Endothelial cell (in vitro differentiated cells): ENCODE data around the gene KAT7. TPM values are rescaled to one million over a fixed set of nuclear protein-coding genes. Genes with fewer than 3 reads are reported as not detected.
A peak's percentile ranks its signal among the peaks of the same experiment; 100 is the strongest.

Experiments used
- DNase-seq: peaks from one replicate; pipeline ENCODE4 v3.0.0; 2021; ENCODE audit warnings: low spot score
- H3K27ac Mint-ChIP-seq: one replicate; pipeline ENCODE4 v1.8.0; 2021; ENCODE audit warnings: mixed read lengths, inconsistent platforms; ENCODE audit not compliant: unreplicated experiment
- H3K27me3 Mint-ChIP-seq: one replicate; pipeline ENCODE4 v1.8.0; 2021; ENCODE audit warnings: mild to moderate bottlenecking, moderate library complexity, mixed read lengths, inconsistent platforms; ENCODE audit not compliant: unreplicated experiment
- H3K36me3 Mint-ChIP-seq: one replicate; pipeline ENCODE4 v1.8.0; 2021; ENCODE audit warnings: mild to moderate bottlenecking, low read depth, mixed read lengths, inconsistent platforms; ENCODE audit not compliant: unreplicated experiment
- H3K4me1 Mint-ChIP-seq: one replicate; pipeline ENCODE4 v1.8.0; 2021; ENCODE audit warnings: mild to moderate bottlenecking, mixed read lengths, inconsistent platforms; ENCODE audit not compliant: unreplicated experiment
- H3K4me3 Mint-ChIP-seq: one replicate; pipeline ENCODE4 v1.8.0; 2021; ENCODE audit warnings: mild to moderate bottlenecking, mixed read lengths, inconsistent platforms; ENCODE audit not compliant: unreplicated experiment
- H3K9me3 Mint-ChIP-seq: one replicate; pipeline ENCODE4 v1.8.0; 2021; ENCODE audit warnings: mixed read lengths, inconsistent platforms; ENCODE audit not compliant: unreplicated experiment
- total RNA-seq: library from RNA; stranded (reverse); fragmentation: NEBNext Ultra II Directional; extraction: Animal tissue kit (Norgen Biotek cat#: 25700); gene quantifications from one replicate; pipeline ENCODE4 v1.2.1, GENCODE V29; 2021; ENCODE audit not compliant: unreplicated experiment
- TF ChIP-seq, protein P1 (sequence below): fragments of 200-600 bp; sonication (generic); IDR thresholded peaks from one replicate; pipeline ENCODE4 v1.5.0; 2021; ENCODE audit warnings: antibody characterized with exemption; ENCODE audit not compliant: unreplicated experiment

The KAT7 gene
- total RNA-seq, 1 donor from 2014 or later, result 307 TPM

- H3K27ac Mint-ChIP-seq, result no peak overlapping the region
- TF ChIP-seq, protein P1, sequence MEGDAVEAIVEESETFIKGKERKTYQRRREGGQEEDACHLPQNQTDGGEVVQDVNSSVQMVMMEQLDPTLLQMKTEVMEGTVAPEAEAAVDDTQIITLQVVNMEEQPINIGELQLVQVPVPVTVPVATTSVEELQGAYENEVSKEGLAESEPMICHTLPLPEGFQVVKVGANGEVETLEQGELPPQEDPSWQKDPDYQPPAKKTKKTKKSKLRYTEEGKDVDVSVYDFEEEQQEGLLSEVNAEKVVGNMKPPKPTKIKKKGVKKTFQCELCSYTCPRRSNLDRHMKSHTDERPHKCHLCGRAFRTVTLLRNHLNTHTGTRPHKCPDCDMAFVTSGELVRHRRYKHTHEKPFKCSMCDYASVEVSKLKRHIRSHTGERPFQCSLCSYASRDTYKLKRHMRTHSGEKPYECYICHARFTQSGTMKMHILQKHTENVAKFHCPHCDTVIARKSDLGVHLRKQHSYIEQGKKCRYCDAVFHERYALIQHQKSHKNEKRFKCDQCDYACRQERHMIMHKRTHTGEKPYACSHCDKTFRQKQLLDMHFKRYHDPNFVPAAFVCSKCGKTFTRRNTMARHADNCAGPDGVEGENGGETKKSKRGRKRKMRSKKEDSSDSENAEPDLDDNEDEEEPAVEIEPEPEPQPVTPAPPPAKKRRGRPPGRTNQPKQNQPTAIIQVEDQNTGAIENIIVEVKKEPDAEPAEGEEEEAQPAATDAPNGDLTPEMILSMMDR, result no peak
- no peak overlapping the region for H3K4me3 Mint-ChIP-seq
- H3K4me1 Mint-ChIP-seq, result peaks cover 17% of the 10 kb centered on the region
- peaks cover 2% of the 10 kb centered on the region for H3K27me3 Mint-ChIP-seq
- no peaks in the 10 kb centered on the region for H3K9me3 Mint-ChIP-seq
- H3K36me3 Mint-ChIP-seq, result no peaks in the 10 kb centered on the region
- no peak for DNase-seq
These were observed 3.8 kb upstream of the KAT7 start for GRCh38 chr17:49784636-49785035.

- Mint-ChIP-seq H3K9me3 (no peaks in the 10 kb centered on the region), H3K27ac (peak overlapping the region; percentile 99), H3K27me3 (peaks cover 2% of the 10 kb centered on the region), H3K4me1 (peaks cover 26% of the 10 kb centered on the region), H3K36me3 (peaks cover under 1% of the 10 kb centered on the region), H3K4me3 (peak overlapping the region; percentile 96)
- peak; percentile 15 for DNase-seq
- TF ChIP-seq, protein P1, result no peak
These were observed 500 bp upstream of the KAT7 start for GRCh38 chr17:49787884-49788477.

DNA sequence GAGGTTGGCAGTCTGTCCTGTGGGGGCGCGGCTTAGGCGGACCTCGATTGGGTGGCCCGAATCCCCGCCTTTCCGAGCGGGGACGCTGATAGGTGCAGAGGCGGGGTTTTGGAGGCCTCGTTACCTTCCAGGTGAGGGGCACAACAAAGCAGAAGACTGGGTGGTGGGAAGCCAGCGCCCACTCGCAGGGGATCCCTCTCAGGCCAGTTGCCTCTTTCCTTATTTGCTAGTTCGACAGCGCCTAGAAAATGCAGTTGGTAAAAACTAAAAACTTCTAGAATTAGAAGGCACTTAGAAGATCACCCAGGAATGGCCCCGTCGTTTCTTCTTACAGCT is 730 bp downstream of the KAT7 start:
- DNase-seq, result no peak
- TF ChIP-seq, protein P1, result no peak
- Mint-ChIP-seq H3K9me3 (no peaks in the 10 kb centered on the region), H3K36me3 (peaks cover 4% of the 10 kb centered on the region), H3K4me3 (peak overlapping the region; percentile 96), H3K27me3 (peaks cover 2% of the 10 kb centered on the region), H3K4me1 (peaks cover 26% of the 10 kb centered on the region), H3K27ac (peak overlapping the region; percentile 19)

DNA sequence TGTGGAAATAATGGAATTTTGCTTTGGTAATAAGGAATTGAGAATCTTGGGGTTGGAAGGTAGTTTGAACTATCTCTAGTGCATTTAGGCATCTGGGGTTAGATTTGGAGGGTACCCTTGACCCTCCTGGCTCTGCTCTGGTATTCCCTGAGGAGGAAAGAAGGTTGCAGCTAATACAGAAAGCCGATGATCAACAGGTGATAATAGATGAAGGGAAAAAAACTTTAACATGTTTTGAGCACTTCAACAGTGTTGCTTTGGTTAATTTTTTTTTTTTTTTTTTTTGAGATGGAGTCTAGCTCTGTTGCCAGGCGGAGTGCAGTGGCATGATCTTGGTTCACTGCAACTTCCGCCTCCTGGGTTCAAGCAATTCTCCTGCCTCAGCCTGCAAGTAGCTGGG is 4.8 kb downstream of the KAT7 start:
- TF ChIP-seq, protein P1, result no peak
- no peak for DNase-seq
- Mint-ChIP-seq H3K27me3 (peaks cover 2% of the 10 kb centered on the region), H3K4me3 (no peak overlapping the region), H3K27ac (no peak overlapping the region), H3K9me3 (no peaks in the 10 kb centered on the region), H3K4me1 (peaks cover 15% of the 10 kb centered on the region), H3K36me3 (peaks cover 21% of the 10 kb centered on the region)

DNA sequence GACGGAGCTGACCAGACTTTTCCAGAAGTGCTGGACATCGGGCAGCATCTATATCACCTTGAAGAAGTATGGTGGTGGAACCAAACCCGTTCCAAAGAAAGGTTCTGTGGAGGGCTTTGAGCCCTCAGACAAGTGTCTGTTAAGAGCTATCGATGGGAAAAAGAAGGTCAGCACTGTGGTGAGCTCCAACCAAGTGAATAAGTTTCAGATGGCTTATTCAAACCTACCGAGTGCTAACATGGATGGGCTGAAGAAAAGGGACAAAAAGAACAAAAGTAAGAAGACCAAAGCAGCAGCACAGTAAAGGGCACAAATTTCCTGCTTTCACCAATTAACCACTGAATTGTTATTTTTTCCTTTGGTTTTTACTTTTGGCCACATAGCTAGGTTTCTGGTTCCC is 6.9 kb downstream of the KAT7 start:
- no peak for DNase-seq
- Mint-ChIP-seq H3K4me1 (peaks cover 4% of the 10 kb centered on the region), H3K36me3 (peaks cover 29% of the 10 kb centered on the region), H3K9me3 (no peaks in the 10 kb centered on the region), H3K27ac (no peak overlapping the region), H3K27me3 (no peaks in the 10 kb centered on the region), H3K4me3 (peak overlapping the region; percentile 5)
- TF ChIP-seq, protein P1, result no peak
